Measurements from ENCODE around the gene SYT9.

SYT9 gene

GRCh38 chr11:7257724-7258123 is 6.0 kb downstream of the SYT9 start:
- peaks cover 16% of the 10 kb centered on the region for H3K27me3 Mint-ChIP-seq
- no peak overlapping the region for H3K4me3 Mint-ChIP-seq
- H3K36me3 Mint-ChIP-seq = no peaks in the 10 kb centered on the region
- no peaks in the 10 kb centered on the region for H3K9me3 Mint-ChIP-seq
- H3K4me1 Mint-ChIP-seq = peaks cover 1% of the 10 kb centered on the region
- no peak for ATAC-seq
- no peak overlapping the region for H3K27ac Mint-ChIP-seq

GRCh38 chr11:7261578-7261977 is 9.9 kb downstream of the SYT9 start:
- no peak for ATAC-seq
- Mint-ChIP-seq H3K27ac (no peak overlapping the region), H3K4me3 (no peak overlapping the region), H3K27me3 (no peaks in the 10 kb centered on the region), H3K36me3 (no peaks in the 10 kb centered on the region), H3K9me3 (no peaks in the 10 kb centered on the region), H3K4me1 (no peaks in the 10 kb centered on the region)

DNA sequence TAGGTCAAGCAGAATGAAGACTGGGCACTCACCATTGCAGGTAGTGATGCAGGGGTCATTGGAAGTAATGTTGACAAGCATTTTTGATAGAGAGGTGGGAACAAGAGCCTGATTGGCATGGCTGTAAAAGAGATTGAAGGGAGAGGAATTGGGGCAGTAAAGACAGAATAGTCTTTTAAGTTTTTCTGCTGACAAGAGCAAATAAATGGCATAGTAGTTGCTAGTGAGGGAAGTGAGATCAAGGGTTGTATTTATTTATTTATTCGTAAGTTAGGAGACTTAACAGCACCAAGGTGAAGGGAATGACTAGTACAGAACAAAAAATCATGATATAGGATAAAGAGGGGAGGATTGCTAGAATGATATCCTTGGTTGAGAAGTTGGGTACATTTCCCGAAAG is 11.0 kb downstream of the SYT9 start:
- no peaks in the 10 kb centered on the region for H3K4me1 Mint-ChIP-seq
- no peak overlapping the region for H3K4me3 Mint-ChIP-seq
- H3K36me3 Mint-ChIP-seq = no peaks in the 10 kb centered on the region
- ATAC-seq = no peak
- H3K9me3 Mint-ChIP-seq = no peaks in the 10 kb centered on the region
- H3K27me3 Mint-ChIP-seq = no peaks in the 10 kb centered on the region
- H3K27ac Mint-ChIP-seq = no peak overlapping the region

GRCh38 chr11:7263842-7264241 is 12.1 kb downstream of the SYT9 start:
- ATAC-seq = no peak
- no peaks in the 10 kb centered on the region for H3K27me3 Mint-ChIP-seq
- H3K4me1 Mint-ChIP-seq = no peaks in the 10 kb centered on the region
- H3K27ac Mint-ChIP-seq = no peak overlapping the region
- H3K4me3 Mint-ChIP-seq = no peak overlapping the region
- H3K36me3 Mint-ChIP-seq = no peaks in the 10 kb centered on the region
- no peaks in the 10 kb centered on the region for H3K9me3 Mint-ChIP-seq

- no peak for ATAC-seq
- Mint-ChIP-seq H3K9me3 (no peaks in the 10 kb centered on the region), H3K4me1 (no peaks in the 10 kb centered on the region), H3K36me3 (no peaks in the 10 kb centered on the region), H3K4me3 (no peak overlapping the region), H3K27ac (no peak overlapping the region), H3K27me3 (no peaks in the 10 kb centered on the region)
Measured at GRCh38 chr11:7268758-7269157, 17.1 kb downstream of the SYT9 start.

DNA sequence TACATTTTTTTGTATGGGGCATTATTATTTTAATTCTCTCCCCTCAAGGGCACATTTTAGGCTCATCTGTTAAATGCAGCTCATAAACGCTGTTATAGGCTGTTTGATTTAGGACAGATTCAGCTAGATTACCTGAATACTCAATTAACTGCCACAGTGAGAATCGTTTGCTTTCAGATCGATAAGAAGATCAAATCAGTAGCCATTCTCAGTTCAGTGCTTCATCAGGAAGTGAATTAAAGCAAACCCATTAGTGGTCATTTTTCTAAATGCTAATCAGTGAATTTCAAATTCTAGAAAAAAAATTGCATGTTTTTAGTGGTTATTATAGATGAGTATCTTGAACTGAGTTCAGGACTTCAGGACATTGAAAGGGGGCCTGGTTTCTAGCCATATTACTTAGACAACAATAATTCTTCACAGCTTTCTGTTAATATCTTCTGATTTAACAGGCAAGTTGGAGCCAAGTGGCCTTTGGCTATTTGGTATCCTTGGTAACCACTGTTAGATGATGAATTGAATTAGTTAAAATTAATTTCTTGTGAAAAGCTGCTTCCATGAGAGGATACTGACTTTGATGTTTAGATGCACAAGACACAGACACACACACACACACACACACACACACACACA is 18.6 kb downstream of the SYT9 start:
- H3K27me3 Mint-ChIP-seq = peaks cover under 1% of the 10 kb centered on the region
- H3K36me3 Mint-ChIP-seq = no peaks in the 10 kb centered on the region
- no peak overlapping the region for H3K4me3 Mint-ChIP-seq
- H3K4me1 Mint-ChIP-seq = no peaks in the 10 kb centered on the region
- no peak for ATAC-seq
- no peaks in the 10 kb centered on the region for H3K9me3 Mint-ChIP-seq
- H3K27ac Mint-ChIP-seq = no peak overlapping the region

- no peak for ATAC-seq
- H3K27ac Mint-ChIP-seq = no peak overlapping the region
- H3K4me1 Mint-ChIP-seq = no peaks in the 10 kb centered on the region
- H3K9me3 Mint-ChIP-seq = no peaks in the 10 kb centered on the region
- peaks cover 14% of the 10 kb centered on the region for H3K27me3 Mint-ChIP-seq
- H3K36me3 Mint-ChIP-seq = no peaks in the 10 kb centered on the region
- no peak overlapping the region for H3K4me3 Mint-ChIP-seq
Measured at GRCh38 chr11:7272373-7272772, 20.7 kb downstream of the SYT9 start.

- Mint-ChIP-seq H3K4me3 (no peak overlapping the region), H3K36me3 (no peaks in the 10 kb centered on the region), H3K4me1 (no peaks in the 10 kb centered on the region), H3K9me3 (no peaks in the 10 kb centered on the region), H3K27ac (no peak overlapping the region), H3K27me3 (peaks cover 24% of the 10 kb centered on the region)
- no peak for ATAC-seq
Measured at GRCh38 chr11:7275133-7275532, 23.4 kb downstream of the SYT9 start.

GRCh38 chr11:7278314-7278917 is 26.7 kb downstream of the SYT9 start:
- no peak overlapping the region for H3K4me3 Mint-ChIP-seq
- no peaks in the 10 kb centered on the region for H3K4me1 Mint-ChIP-seq
- H3K9me3 Mint-ChIP-seq = no peaks in the 10 kb centered on the region
- H3K27me3 Mint-ChIP-seq = peaks cover 24% of the 10 kb centered on the region
- ATAC-seq = no peak
- H3K36me3 Mint-ChIP-seq = no peaks in the 10 kb centered on the region
- no peak overlapping the region for H3K27ac Mint-ChIP-seq

- no peaks in the 10 kb centered on the region for H3K4me1 Mint-ChIP-seq
- no peak for ATAC-seq
- H3K27ac Mint-ChIP-seq = no peak overlapping the region
- H3K4me3 Mint-ChIP-seq = no peak overlapping the region
- H3K27me3 Mint-ChIP-seq = peaks cover 30% of the 10 kb centered on the region
- H3K36me3 Mint-ChIP-seq = no peaks in the 10 kb centered on the region
- peaks cover 3% of the 10 kb centered on the region for H3K9me3 Mint-ChIP-seq
Measured at GRCh38 chr11:7279676-7280075, 28.0 kb downstream of the SYT9 start.

DNA sequence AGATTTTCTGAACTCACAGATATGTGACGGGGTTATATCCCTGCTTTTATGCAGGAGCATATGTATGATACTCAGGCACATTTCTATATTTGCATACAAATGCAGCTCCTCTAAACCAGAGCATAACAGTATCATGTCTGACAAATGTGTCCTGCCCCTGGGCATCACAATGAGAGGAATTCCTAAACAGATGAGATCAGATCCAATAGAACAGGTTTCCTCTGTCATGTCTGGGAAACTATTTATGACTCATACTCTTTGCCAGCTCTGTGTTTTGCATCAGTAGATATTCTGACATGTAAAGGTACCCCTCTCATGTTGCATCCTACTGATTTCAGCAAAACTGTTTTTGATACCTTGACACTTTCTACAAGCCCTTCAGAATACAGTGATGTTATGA is 29.4 kb downstream of the SYT9 start:
- Mint-ChIP-seq H3K9me3 (peaks cover 8% of the 10 kb centered on the region), H3K4me1 (no peaks in the 10 kb centered on the region), H3K4me3 (no peak overlapping the region), H3K27ac (no peak overlapping the region), H3K36me3 (no peaks in the 10 kb centered on the region), H3K27me3 (peaks cover 28% of the 10 kb centered on the region)
- ATAC-seq = no peak

- Mint-ChIP-seq H3K27ac (no peak overlapping the region), H3K4me3 (no peak overlapping the region), H3K9me3 (peaks cover 12% of the 10 kb centered on the region), H3K4me1 (no peaks in the 10 kb centered on the region), H3K27me3 (peaks cover 22% of the 10 kb centered on the region), H3K36me3 (no peaks in the 10 kb centered on the region)
- no peak for ATAC-seq
Measured at GRCh38 chr11:7281809-7282208, 30.1 kb downstream of the SYT9 start.

GRCh38 chr11:7286178-7286577 is 34.5 kb downstream of the SYT9 start:
- ATAC-seq = no peak
- Mint-ChIP-seq H3K36me3 (no peaks in the 10 kb centered on the region), H3K27ac (no peak overlapping the region), H3K27me3 (peaks cover 12% of the 10 kb centered on the region), H3K9me3 (peaks cover 19% of the 10 kb centered on the region), H3K4me3 (no peak overlapping the region), H3K4me1 (no peaks in the 10 kb centered on the region)

- H3K27ac Mint-ChIP-seq = no peak overlapping the region
- no peaks in the 10 kb centered on the region for H3K4me1 Mint-ChIP-seq
- H3K36me3 Mint-ChIP-seq = no peaks in the 10 kb centered on the region
- H3K9me3 Mint-ChIP-seq = peaks cover 11% of the 10 kb centered on the region
- H3K27me3 Mint-ChIP-seq = peaks cover 9% of the 10 kb centered on the region
- no peak overlapping the region for H3K4me3 Mint-ChIP-seq
- ATAC-seq = no peak
Measured at GRCh38 chr11:7291100-7291829, 39.6 kb downstream of the SYT9 start.

- H3K36me3 Mint-ChIP-seq = no peaks in the 10 kb centered on the region
- no peaks in the 10 kb centered on the region for H3K4me1 Mint-ChIP-seq
- H3K4me3 Mint-ChIP-seq = no peak overlapping the region
- no peak for ATAC-seq
- H3K27me3 Mint-ChIP-seq = peaks cover 13% of the 10 kb centered on the region
- H3K27ac Mint-ChIP-seq = no peak overlapping the region
- peaks cover 5% of the 10 kb centered on the region for H3K9me3 Mint-ChIP-seq
Measured at GRCh38 chr11:7292922-7293321, 41.2 kb downstream of the SYT9 start.

DNA sequence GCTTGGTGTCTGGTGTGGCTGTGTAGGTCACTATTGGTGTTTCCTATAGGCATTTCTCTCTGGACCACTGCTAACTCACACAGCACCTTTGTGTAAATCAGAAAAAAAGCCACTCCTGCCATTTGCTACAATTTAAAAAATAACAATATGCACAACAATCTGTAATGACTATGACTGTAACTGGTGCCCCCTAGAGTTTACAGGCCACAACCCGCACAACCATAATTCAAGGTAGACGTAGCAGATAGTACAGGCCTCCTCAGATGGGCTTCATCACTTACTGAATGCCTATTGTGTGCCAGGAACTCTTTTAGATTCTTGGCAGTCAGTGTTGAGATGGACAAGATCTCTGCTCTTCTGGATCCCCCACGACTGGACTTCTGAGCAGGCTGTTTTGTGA is 47.7 kb downstream of the SYT9 start:
- H3K36me3 Mint-ChIP-seq = no peaks in the 10 kb centered on the region
- H3K4me3 Mint-ChIP-seq = no peak overlapping the region
- peak; percentile 10 for ATAC-seq
- H3K4me1 Mint-ChIP-seq = no peaks in the 10 kb centered on the region
- H3K9me3 Mint-ChIP-seq = no peaks in the 10 kb centered on the region
- no peak overlapping the region for H3K27ac Mint-ChIP-seq
- H3K27me3 Mint-ChIP-seq = peaks cover 16% of the 10 kb centered on the region

Data from stimulated activated memory B cell treated with anti-CD40 and anti-IgM and Interleukin-4, amounts not matched to agents 10 μg/mL and 1 μg/mL and 100 μg/mL, for 72 hours (primary cell).